HL-60 (cell line): ENCODE data around the gene ZNF514.

Experiments used
- POLR2AphosphoS5 ChIP-seq: IDR thresholded peaks from 2 replicates; pipeline ENCODE4 v1.6.1; 2012; ENCODE audit warnings: low read depth
- TF ChIP-seq, protein P1 (sequence below): IDR thresholded peaks from one replicate; pipeline ENCODE4 v1.5.1; 2011; ENCODE audit warnings: low read length, control low read depth, inconsistent platforms; ENCODE audit not compliant: insufficient read depth

DNA sequence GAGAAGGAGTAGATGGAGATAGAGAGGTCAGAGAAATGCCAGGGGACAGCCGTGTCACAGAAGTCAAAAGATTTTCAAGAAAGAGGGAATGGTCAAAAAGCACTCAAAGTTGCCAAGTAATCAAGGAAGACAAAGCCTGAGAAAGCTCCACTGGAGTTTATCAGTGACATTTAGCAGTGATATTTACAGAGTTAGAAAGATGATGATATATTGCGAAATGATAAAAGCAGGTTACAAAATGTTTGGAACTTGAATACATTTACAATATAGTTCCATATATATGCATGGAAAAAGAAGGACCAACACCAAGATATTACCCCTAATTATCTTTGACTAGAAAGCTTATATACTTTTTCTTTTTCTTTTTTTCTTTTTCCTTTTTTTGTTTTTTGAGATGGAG lies 26.3 kb upstream of the ZNF514 start:
- TF ChIP-seq POLR2AphosphoS5, result no peak
- TF ChIP-seq, protein P1, sequence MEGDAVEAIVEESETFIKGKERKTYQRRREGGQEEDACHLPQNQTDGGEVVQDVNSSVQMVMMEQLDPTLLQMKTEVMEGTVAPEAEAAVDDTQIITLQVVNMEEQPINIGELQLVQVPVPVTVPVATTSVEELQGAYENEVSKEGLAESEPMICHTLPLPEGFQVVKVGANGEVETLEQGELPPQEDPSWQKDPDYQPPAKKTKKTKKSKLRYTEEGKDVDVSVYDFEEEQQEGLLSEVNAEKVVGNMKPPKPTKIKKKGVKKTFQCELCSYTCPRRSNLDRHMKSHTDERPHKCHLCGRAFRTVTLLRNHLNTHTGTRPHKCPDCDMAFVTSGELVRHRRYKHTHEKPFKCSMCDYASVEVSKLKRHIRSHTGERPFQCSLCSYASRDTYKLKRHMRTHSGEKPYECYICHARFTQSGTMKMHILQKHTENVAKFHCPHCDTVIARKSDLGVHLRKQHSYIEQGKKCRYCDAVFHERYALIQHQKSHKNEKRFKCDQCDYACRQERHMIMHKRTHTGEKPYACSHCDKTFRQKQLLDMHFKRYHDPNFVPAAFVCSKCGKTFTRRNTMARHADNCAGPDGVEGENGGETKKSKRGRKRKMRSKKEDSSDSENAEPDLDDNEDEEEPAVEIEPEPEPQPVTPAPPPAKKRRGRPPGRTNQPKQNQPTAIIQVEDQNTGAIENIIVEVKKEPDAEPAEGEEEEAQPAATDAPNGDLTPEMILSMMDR, result no peak
